MM.1S (cell line): ENCODE data around the gene AP3B1.

ENCODE experiments used
- DNase-seq: peaks from one replicate; pipeline ENCODE4 v3.0.0-alpha.2; 2015
- H2AFZ ChIP-seq: fragments of 300-600 bp; sonication (generic); 2 replicates; pipeline ENCODE4 v1.6.0; 2016; ENCODE audit warnings: antibody characterized with exemption, low read length
- H3F3A ChIP-seq: fragments of 300-600 bp; sonication (generic); 2 replicates; pipeline ENCODE4 v1.6.1; 2016; ENCODE audit warnings: mild to moderate bottlenecking, antibody characterized with exemption, low read length, moderate library complexity, mixed read lengths; ENCODE audit not compliant: insufficient read depth
- H3K27ac ChIP-seq: fragments of 300-600 bp; sonication (generic); 2 replicates; pipeline ENCODE4 v1.5.1; 2016; ENCODE audit warnings: mild to moderate bottlenecking, low read length
- H3K27me3 ChIP-seq: fragments of 300-600 bp; sonication (generic); replicated peaks from 2 replicates; pipeline ENCODE4 v1.6.0; 2016; ENCODE audit warnings: low read length; ENCODE audit not compliant: insufficient read depth
- H3K36me3 ChIP-seq: fragments of 300-600 bp; sonication (generic); replicated peaks from 2 replicates; pipeline ENCODE4 v1.6.1; 2016; ENCODE audit warnings: mild to moderate bottlenecking, low read length, mixed read lengths; ENCODE audit not compliant: insufficient read depth
- H3K4me1 ChIP-seq: fragments of 300-600 bp; sonication (generic); 2 replicates; pipeline ENCODE4 v1.6.1; 2016; ENCODE audit warnings: low read length, mixed read lengths
- H3K4me2 ChIP-seq: fragments of 300-600 bp; sonication (generic); 2 replicates; pipeline ENCODE4 v1.6.0; 2016; ENCODE audit warnings: low read depth, low read length
- H3K4me3 ChIP-seq: fragments of 300-600 bp; sonication (generic); 2 replicates; pipeline ENCODE4 v1.5.1; 2016; ENCODE audit warnings: low read length, mixed read lengths
- H3K79me2 ChIP-seq: fragments of 300-600 bp; sonication (generic); 2 replicates; pipeline ENCODE4 v1.6.1; 2016; ENCODE audit warnings: mixed run types, low read length, mixed read lengths
- H3K9ac ChIP-seq: fragments of 300-600 bp; sonication (generic); 2 replicates; pipeline ENCODE4 v1.6.1; 2016; ENCODE audit warnings: low read length, mixed read lengths
- H3K9me2 ChIP-seq: fragments of 300-600 bp; sonication (generic); replicated peaks from 2 replicates; pipeline ENCODE4 v1.6.1; 2016; ENCODE audit warnings: mild to moderate bottlenecking, low read length, mixed read lengths; ENCODE audit not compliant: insufficient read depth
- H3K9me3 ChIP-seq: fragments of 300-600 bp; sonication (generic); replicated peaks from 2 replicates; pipeline ENCODE4 v1.6.1; 2016; ENCODE audit warnings: mild to moderate bottlenecking, low read length, mixed read lengths; ENCODE audit not compliant: insufficient read depth
- H4K20me1 ChIP-seq: fragments of 300-600 bp; sonication (generic); 2 replicates; pipeline ENCODE4 v1.6.1; 2016; ENCODE audit warnings: mild to moderate bottlenecking, low read length, moderate library complexity, mixed read lengths; ENCODE audit not compliant: insufficient read depth
- EZH2 ChIP-seq: fragments of 300-600 bp; sonication (generic); optimal IDR thresholded peaks from 2 replicates; pipeline ENCODE3; 2017; ENCODE audit warnings: low read depth, mild to moderate bottlenecking, antibody characterized with exemption, low read length, mixed read lengths
- EZH2phosphoT487 ChIP-seq: fragments of 300-600 bp; sonication (generic); IDR thresholded peaks from 2 replicates; pipeline ENCODE4 v1.6.1; 2018; ENCODE audit warnings: antibody characterized with exemption, low read length
- TF ChIP-seq, protein P1 (sequence below): fragments of 300-600 bp; sonication (generic); IDR thresholded peaks from 2 replicates; pipeline ENCODE4 v1.5.1; 2016; ENCODE audit warnings: antibody characterized with exemption, low read length, mixed read lengths

The AP3B1 gene

GRCh38 chr5:78102500-78102899 is 192.0 kb downstream of the AP3B1 start:
- no peaks in the 10 kb centered on the region; the same call in 1 of the 2 replicates for H4K20me1 ChIP-seq
- no peak overlapping the region for H3K9ac ChIP-seq
- no peaks in the 10 kb centered on the region for H3K9me3 ChIP-seq
- no peaks in the 10 kb centered on the region for H3K27me3 ChIP-seq
- H3K36me3 ChIP-seq = no peaks in the 10 kb centered on the region; the same call in 1 of the 2 replicates
- no peaks in the 10 kb centered on the region for H3K79me2 ChIP-seq
- DNase-seq = no peak
- H3F3A ChIP-seq = no peaks in the 10 kb centered on the region
- H3K27ac ChIP-seq = no peak overlapping the region
- no peak for TF ChIP-seq EZH2phosphoT487
- TF ChIP-seq EZH2 = no peak
- TF ChIP-seq, protein P1, sequence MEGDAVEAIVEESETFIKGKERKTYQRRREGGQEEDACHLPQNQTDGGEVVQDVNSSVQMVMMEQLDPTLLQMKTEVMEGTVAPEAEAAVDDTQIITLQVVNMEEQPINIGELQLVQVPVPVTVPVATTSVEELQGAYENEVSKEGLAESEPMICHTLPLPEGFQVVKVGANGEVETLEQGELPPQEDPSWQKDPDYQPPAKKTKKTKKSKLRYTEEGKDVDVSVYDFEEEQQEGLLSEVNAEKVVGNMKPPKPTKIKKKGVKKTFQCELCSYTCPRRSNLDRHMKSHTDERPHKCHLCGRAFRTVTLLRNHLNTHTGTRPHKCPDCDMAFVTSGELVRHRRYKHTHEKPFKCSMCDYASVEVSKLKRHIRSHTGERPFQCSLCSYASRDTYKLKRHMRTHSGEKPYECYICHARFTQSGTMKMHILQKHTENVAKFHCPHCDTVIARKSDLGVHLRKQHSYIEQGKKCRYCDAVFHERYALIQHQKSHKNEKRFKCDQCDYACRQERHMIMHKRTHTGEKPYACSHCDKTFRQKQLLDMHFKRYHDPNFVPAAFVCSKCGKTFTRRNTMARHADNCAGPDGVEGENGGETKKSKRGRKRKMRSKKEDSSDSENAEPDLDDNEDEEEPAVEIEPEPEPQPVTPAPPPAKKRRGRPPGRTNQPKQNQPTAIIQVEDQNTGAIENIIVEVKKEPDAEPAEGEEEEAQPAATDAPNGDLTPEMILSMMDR = no peak
- H3K4me1 ChIP-seq = no peaks in the 10 kb centered on the region
- no peak overlapping the region for H2AFZ ChIP-seq
- no peak overlapping the region for H3K4me2 ChIP-seq
- H3K9me2 ChIP-seq = no peaks in the 10 kb centered on the region
- H3K4me3 ChIP-seq = no peak overlapping the region

DNA sequence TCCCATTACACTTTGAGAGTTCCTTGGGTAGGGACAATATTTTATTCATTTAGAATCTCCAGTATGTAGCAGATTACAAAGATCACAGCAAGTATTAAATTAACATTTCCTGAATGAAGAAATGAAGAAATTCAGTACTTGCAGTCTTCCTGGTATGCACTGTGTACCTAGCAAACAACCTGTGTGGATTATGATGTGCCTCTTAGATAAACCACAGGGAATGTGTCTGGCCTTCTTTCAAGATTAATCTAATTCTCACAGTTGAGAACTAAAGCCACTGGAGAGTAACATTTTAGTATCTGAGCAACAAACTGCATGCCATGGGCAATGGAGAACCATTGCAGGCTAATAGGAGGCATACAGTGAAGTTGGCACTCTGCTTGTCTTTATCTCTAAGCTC is 199.4 kb downstream of the AP3B1 start:
- Histone ChIP-seq H2AFZ (no peak overlapping the region), H3K36me3 (no peaks in the 10 kb centered on the region; the same call in 1 of the 2 replicates), H4K20me1 (no peaks in the 10 kb centered on the region), H3K9ac (no peak overlapping the region), H3K9me3 (no peaks in the 10 kb centered on the region), H3K79me2 (no peaks in the 10 kb centered on the region), H3K27me3 (no peaks in the 10 kb centered on the region), H3K4me3 (no peak overlapping the region), H3F3A (no peaks in the 10 kb centered on the region), H3K4me1 (no peaks in the 10 kb centered on the region), H3K9me2 (no peaks in the 10 kb centered on the region), H3K27ac (no peak overlapping the region), H3K4me2 (no peak overlapping the region)
- TF ChIP-seq EZH2phosphoT487 (no peak), EZH2 (no peak)
- TF ChIP-seq, protein P1 = no peak
- DNase-seq = no peak

DNA sequence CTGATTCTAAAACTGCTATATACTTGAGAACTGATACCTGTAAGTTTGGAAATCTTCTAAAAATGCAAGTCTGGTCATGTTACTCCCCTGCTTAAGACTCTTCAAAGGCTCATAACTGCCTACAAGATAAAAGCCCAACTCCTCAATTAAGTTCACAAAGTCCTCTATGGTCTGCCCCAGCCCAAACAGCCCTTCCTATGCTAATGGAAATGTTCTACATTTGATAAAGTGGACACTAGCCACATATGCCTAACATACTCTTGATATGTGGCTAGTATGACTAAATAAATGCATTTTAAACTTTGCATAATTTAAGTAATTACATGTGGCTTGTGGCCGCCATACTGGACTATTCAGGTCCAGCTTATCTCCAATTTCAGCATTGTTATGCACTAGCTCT is 204.5 kb downstream of the AP3B1 start:
- no peak overlapping the region for H2AFZ ChIP-seq
- H3F3A ChIP-seq = no peaks in the 10 kb centered on the region
- H3K27ac ChIP-seq = no peak overlapping the region
- no peaks in the 10 kb centered on the region for H4K20me1 ChIP-seq
- H3K4me3 ChIP-seq = no peak overlapping the region
- H3K9ac ChIP-seq = no peak overlapping the region
- no peaks in the 10 kb centered on the region for H3K9me2 ChIP-seq
- no peak for DNase-seq
- no peaks in the 10 kb centered on the region for H3K9me3 ChIP-seq
- TF ChIP-seq, protein P1 = no peak
- TF ChIP-seq EZH2phosphoT487 (no peak), EZH2 (no peak)
- H3K27me3 ChIP-seq = no peaks in the 10 kb centered on the region
- H3K36me3 ChIP-seq = no peaks in the 10 kb centered on the region; the same call in 1 of the 2 replicates
- H3K4me1 ChIP-seq = no peaks in the 10 kb centered on the region
- H3K79me2 ChIP-seq = no peaks in the 10 kb centered on the region
- no peak overlapping the region for H3K4me2 ChIP-seq
